ENCODE measurements around the gene WDR49.

Gene WDR49

DNA sequence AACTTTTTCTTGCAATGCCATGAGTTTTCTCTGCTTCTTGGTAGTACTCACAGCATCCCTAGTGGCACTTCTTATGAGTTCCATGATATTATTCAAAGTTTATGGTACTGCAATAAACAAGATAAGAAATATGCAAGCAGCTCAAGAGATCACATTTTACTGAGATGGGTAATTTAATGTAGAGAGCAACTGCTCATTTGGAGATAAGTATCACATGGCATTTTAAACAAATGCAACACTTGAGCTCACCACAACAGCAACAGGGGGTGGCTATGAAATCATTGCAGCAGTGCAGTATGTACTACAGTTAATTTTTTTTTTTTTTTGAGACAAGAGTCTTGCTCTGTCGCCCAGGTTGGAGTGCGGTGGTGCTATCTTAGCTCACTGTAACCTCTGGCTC, 85.1 kb downstream of the WDR49 start:
- Mint-ChIP-seq H3K9me3 (no peaks in the 10 kb centered on the region), H3K27ac (no peak overlapping the region), H3K4me1 (no peaks in the 10 kb centered on the region), H3K4me3 (no peak overlapping the region), H3K27me3 (peaks cover 12% of the 10 kb centered on the region)
- ATAC-seq (no peak), DNase-seq (no peak)

DNA sequence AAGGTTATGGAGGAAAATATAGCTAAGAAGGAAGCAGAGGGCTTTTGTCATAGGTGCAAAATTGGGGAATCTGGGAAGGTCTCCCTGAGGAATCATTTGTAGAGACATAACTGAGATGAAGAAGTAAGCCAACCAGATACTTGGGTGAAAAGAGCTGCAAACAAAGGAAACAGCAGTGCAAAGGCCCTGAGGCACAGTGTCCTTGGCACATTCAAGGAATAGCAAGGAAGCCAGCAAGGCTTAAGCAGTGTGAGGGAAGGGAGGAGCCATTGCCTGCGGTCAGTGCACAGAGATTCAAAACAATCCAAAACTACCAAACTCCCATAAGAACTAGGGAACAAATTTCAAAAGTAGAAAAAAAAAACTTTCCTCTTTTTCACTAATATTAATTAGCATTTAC, 88.3 kb downstream of the WDR49 start:
- DNase-seq (no peak), ATAC-seq (no peak)
- no peaks in the 10 kb centered on the region for H3K9me3 Mint-ChIP-seq
- no peak overlapping the region for H3K27ac Mint-ChIP-seq
- H3K4me1 Mint-ChIP-seq, result no peaks in the 10 kb centered on the region
- H3K27me3 Mint-ChIP-seq, result no peaks in the 10 kb centered on the region
- H3K4me3 Mint-ChIP-seq, result no peak overlapping the region

DNA sequence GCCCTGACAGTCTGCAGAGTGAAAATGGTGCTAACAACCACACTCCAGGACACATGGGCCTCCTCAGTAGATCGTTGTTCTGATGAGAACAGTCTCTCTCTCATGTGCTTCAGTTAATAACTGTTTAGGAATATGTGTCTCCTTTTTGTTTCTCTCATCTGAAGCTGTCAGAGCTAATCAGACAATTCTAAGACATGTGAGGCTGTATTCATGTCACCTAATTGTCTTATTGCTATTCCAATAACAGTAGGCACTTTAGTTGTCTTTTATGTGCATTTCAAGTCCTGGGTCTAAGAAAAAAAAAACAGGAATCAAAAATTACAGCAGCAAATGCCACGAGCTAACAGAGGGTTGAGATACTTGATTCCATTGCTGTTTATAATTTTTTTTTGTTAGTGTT, 89.1 kb downstream of the WDR49 start:
- Mint-ChIP-seq H3K4me3 (no peak overlapping the region), H3K27ac (peak overlapping the region in 1 of 2 donors; percentile 19), H3K27me3 (no peaks in the 10 kb centered on the region), H3K9me3 (no peaks in the 10 kb centered on the region), H3K4me1 (no peaks in the 10 kb centered on the region)
- DNase-seq (no peak), ATAC-seq (no peak)

DNA sequence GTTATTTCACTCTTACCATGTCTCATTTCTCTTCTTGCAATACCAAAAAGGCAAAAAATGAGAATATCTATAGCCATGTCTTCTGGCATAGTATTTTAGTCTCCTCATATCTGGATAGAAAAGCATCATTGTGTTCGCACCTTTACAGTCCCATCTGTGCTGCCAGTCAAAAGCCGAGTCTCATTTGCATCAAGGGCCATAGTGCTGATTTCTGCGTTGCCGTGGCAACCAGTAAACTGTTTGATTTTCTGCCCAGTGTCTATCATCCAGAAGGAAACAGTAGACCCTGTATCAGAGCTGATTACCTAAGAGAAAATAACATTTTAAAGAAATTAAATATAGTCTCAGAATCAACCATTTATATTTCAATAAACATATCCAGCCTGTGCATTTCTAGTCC, 93.8 kb downstream of the WDR49 start:
- Mint-ChIP-seq H3K27me3 (no peaks in the 10 kb centered on the region), H3K9me3 (no peaks in the 10 kb centered on the region), H3K27ac (no peak overlapping the region), H3K4me1 (no peaks in the 10 kb centered on the region), H3K4me3 (no peak overlapping the region)
- no peak for DNase-seq
- no peak for ATAC-seq

DNA sequence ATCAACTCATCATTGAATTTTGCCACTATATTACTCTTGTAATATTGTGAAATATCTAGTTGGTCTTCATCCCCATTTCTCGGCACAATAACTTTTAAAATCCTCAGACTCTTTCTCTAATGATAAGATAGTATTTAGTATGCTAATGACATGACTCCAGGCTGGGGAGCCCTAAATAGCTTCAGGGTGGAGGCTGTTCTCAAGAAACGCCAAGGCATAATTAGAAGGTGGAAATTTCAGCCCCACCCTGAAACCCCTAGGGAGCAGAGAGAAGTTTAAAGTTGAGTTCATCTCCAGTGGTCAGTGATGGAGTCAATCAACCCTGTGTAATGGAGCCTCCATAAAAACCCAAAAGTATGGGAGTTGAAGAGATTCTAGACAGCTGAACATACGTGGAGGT, 98.8 kb downstream of the WDR49 start:
- no peak for ATAC-seq
- no peaks in the 10 kb centered on the region for H3K4me1 Mint-ChIP-seq
- DNase-seq, result no peak
- no peak overlapping the region for H3K4me3 Mint-ChIP-seq
- no peaks in the 10 kb centered on the region for H3K27me3 Mint-ChIP-seq
- no peak overlapping the region for H3K27ac Mint-ChIP-seq
- no peaks in the 10 kb centered on the region for H3K9me3 Mint-ChIP-seq

DNA sequence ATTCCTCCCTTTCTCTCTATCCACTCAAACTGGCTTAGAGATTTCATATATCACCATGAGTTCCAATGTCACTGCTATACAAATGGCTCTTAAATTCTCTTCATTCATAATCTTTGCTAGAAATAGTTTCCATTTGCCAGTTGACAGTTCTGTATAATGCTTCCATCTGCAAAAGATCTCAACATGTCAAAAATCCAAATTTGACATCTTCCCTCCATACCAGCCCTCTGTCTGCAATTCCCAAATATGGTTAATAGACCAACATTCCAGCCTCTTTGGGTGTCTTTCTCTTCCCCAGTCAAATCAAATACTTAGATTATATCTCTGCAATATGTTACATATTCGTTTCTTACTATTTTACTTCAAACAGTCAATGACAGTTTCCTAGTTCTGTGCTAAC, 115.7 kb downstream of the WDR49 start:
- no peak overlapping the region for H3K27ac Mint-ChIP-seq
- DNase-seq (no peak), ATAC-seq (no peak)
- peaks cover 6 to 30% of the 10 kb centered on the region in 2 donors for H3K9me3 Mint-ChIP-seq
- no peak overlapping the region for H3K4me3 Mint-ChIP-seq
- no peaks in the 10 kb centered on the region for H3K27me3 Mint-ChIP-seq
- no peaks in the 10 kb centered on the region for H3K4me1 Mint-ChIP-seq

DNA sequence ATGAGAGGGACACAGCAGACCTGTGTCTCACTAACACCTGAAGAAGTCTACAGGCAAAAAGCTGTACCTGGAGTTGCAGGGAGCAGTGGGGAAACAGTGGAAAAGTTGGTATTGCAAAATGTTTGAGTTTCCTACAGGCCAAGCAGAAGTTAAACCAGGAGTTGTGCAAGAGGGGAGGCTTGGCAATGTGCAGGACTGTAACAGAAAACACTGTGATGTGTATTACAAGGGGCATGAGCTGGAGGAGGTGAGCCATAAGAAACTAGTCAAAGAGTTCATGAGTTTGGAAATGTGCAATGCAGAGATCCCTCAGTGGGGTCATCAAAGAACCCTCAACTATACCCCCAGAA, 132.8 kb downstream of the WDR49 start:
- Mint-ChIP-seq H3K27ac (peak overlapping the region; percentile 42 to 57), H3K4me3 (no peak overlapping the region), H3K27me3 (no peaks in the 10 kb centered on the region), H3K9me3 (peaks cover 7 to 8% of the 10 kb centered on the region in 2 donors), H3K4me1 (no peaks in the 10 kb centered on the region)
- ATAC-seq (no peak), DNase-seq (no peak)

DNA sequence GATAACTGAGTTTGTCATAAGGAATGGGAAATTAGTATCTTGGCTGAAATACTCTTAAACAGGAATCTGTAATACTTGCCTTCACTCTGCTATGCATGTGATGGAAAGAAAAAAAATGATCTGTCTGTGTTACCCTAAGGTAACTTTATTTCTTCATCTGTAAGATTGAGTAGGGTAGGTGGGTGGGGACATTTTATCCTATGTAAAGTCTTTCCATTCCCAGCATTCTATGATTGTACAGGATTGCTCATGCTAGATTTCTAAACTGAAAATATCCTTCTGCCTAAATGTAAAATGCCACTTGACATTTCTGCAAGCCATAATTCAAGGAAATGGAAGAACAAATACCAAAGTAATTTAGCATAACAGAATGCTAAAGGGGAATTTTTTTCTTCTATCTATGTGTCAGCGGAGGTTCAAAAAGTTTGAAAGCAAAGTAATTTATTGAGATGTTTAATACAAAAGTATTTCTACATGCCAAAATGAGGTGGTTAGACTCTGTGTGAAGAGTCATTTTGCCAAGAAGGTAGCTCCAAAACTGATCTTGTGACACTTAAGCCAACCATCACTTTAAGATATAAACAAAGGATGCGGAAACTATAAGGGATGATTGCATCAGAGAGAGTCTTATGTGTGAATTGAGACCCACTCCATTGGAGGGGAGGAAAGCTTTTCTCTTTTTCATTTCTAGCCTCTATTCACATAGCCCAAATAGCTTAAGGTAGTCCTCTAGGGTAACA, 133.3 kb downstream of the WDR49 start:
- DNase-seq (no peak), ATAC-seq (no peak)
- Mint-ChIP-seq H3K9me3 (peaks cover 7 to 8% of the 10 kb centered on the region in 2 donors), H3K27me3 (no peaks in the 10 kb centered on the region), H3K27ac (peak overlapping the region; percentile 42 to 57), H3K4me3 (no peak overlapping the region), H3K4me1 (no peaks in the 10 kb centered on the region)

DNA sequence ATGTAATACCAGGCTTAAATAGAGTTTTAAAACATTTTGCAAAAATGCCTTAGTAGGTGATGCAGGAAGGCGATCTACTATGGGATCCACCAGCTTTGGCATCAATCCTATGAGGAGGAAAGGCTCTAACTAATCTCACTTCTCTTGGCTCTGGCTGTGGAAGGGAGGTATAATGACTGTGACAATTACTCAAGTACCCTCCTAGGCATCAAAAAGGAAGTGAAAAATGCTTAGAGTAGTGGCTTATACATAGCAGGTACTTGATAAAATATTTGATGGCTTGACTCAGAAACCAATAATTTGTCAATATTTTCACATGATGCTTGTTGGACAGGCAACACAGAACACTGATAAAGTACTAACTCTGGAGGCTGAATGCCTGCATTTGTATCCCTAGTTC, 145.8 kb downstream of the WDR49 start:
- H3K27ac Mint-ChIP-seq, result no peak overlapping the region
- no peaks in the 10 kb centered on the region for H3K27me3 Mint-ChIP-seq
- H3K9me3 Mint-ChIP-seq, result peaks cover 5 to 6% of the 10 kb centered on the region in 2 donors
- no peak overlapping the region for H3K4me3 Mint-ChIP-seq
- ATAC-seq (no peak), DNase-seq (no peak)
- no peaks in the 10 kb centered on the region for H3K4me1 Mint-ChIP-seq

DNA sequence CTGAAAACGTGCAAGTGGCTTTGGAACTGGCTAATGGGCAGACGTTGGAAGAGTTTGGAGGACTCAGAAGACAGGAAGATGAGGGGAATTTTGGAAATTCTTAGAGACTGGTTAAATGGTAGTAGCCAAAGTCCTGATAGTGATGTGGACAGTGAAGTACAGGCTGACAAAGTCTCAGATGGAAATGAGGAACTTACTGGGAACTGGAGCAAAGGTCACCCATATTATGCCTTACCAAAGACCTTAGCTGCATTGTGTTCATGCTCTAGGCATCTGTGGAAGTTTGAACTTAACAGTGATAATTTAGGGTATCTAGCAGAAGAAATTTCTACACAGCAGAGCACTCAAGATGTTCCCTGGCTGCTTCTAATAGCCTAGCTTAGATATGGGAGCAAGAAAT, 151.3 kb downstream of the WDR49 start:
- DNase-seq (no peak), ATAC-seq (no peak)
- Mint-ChIP-seq H3K4me3 (no peak overlapping the region), H3K27ac (no peak overlapping the region), H3K4me1 (no peaks in the 10 kb centered on the region), H3K9me3 (peaks cover 0 to 6% of the 10 kb centered on the region in 2 donors), H3K27me3 (no peaks in the 10 kb centered on the region)

DNA sequence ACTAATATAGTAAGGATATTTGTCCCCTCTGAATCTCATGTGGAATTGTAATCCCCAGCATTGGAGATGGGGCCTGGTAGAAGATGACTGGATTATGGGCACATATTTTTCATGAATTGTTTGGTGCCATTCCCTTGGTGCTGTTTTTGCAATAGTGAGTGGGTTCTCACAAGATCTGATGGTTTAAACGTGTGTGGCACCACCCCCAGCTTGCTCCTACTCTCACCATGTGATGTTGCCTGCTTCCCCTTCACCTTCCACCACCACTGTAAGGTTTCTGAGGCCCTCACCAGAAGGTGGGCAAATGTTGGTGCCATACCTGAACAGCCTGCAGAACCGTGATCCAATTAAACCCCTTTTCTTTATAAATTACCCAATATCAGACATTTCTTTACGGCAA, 151.8 kb downstream of the WDR49 start:
- H3K27me3 Mint-ChIP-seq, result no peaks in the 10 kb centered on the region
- DNase-seq, result no peak
- peaks cover 0 to 6% of the 10 kb centered on the region in 2 donors for H3K9me3 Mint-ChIP-seq
- H3K4me1 Mint-ChIP-seq, result no peaks in the 10 kb centered on the region
- H3K4me3 Mint-ChIP-seq, result no peak overlapping the region
- no peak overlapping the region for H3K27ac Mint-ChIP-seq
- ATAC-seq, result no peak

DNA sequence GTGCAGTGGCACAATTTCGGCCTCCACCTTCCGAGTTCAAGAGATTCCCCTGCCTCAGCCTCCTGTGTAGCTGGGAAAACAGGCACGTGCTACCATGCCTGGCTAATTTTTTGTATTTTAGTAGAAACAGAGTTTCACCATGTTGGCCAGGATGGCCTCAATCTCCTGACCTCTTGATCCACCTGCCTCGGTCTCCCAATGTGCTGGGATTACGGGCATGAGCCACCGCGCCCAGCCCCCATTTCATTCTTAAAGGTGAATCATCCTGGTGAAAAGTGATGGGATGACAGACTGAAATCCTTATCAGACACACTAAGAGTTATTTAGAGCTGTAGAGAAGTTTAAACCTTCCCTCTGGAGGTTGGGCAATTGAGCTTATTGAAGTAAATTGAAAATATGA, 155.8 kb downstream of the WDR49 start:
- ATAC-seq (no peak), DNase-seq (no peak)
- Mint-ChIP-seq H3K9me3 (no peaks in the 10 kb centered on the region), H3K27ac (no peak overlapping the region), H3K27me3 (no peaks in the 10 kb centered on the region), H3K4me1 (no peaks in the 10 kb centered on the region), H3K4me3 (no peak overlapping the region)

DNA sequence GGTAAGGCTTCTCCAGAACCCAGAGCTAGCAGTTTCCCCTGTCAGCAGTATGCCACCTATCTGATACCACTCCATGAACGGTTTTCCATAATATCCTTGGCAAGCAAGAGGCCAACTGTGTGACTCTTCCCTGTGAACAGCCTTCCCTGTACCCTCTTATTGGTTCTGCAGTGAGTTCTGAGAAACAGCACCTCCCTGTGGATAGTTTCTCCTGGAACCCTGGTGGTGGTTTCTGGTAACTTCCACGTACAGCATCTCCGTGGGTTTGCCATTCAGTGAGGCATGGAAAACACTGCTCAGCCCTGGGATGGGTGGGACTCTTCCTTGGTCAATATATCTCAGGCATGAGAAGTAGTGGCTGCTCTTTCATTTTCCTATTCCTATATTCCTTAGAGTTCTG, 160.5 kb downstream of the WDR49 start:
- DNase-seq (no peak), ATAC-seq (no peak)

DNA sequence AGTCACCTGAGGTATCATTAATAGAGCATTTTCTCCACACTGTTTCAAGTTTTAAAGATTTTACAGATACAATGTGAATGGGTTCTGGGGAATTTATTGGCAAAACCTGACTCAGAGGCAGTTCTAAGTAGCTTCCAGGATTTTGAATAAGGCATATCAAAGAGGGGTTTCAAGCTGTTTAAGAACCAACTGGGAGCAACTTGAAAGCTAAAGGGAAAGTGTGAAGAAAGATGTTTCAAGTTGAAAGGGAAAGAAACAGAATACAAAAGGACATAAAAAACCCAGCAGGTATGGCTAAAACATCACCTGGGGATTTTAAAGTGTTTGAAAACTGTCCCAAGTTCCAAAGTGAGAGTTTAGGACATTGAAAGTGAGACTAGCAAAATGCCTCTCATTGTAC, 162.1 kb downstream of the WDR49 start:
- ATAC-seq, result no peak
- no peaks in the 10 kb centered on the region for H3K4me1 Mint-ChIP-seq
- no peak overlapping the region for H3K27ac Mint-ChIP-seq
- H3K27me3 Mint-ChIP-seq, result peaks cover 13% of the 10 kb centered on the region
- no peaks in the 10 kb centered on the region for H3K9me3 Mint-ChIP-seq
- H3K4me3 Mint-ChIP-seq, result no peak overlapping the region
- no peak for DNase-seq

More for the DNA sequence above, 160.5 kb downstream of the WDR49 start:
- no peak overlapping the region for H3K27ac Mint-ChIP-seq
- H3K9me3 Mint-ChIP-seq, result no peaks in the 10 kb centered on the region
- H3K4me1 Mint-ChIP-seq, result no peaks in the 10 kb centered on the region
- peaks cover 13% of the 10 kb centered on the region for H3K27me3 Mint-ChIP-seq
- no peak overlapping the region for H3K4me3 Mint-ChIP-seq

DNA sequence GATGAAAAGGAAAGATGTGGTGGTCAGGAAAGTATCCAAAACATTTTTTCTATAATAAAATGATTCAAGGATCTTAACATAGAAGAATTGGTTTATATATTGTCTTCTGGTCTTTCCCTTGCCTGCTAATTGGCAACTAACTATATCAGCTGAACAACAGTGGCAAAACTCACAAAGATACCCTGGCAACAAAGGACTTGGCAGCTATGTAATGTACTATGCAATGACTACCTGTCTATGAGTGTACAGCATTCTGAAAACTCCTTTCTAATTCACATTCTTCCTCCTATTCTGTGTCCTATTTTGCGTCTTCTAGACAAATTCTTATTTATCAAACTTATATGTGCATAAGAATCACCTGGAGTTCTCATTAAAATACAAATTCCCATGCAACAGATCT, 164.2 kb downstream of the WDR49 start:
- DNase-seq, result no peak
- Mint-ChIP-seq H3K27ac (no peak overlapping the region), H3K4me3 (no peak overlapping the region), H3K9me3 (no peaks in the 10 kb centered on the region), H3K4me1 (no peaks in the 10 kb centered on the region), H3K27me3 (peaks cover 13% of the 10 kb centered on the region)
- no peak for ATAC-seq

DNA sequence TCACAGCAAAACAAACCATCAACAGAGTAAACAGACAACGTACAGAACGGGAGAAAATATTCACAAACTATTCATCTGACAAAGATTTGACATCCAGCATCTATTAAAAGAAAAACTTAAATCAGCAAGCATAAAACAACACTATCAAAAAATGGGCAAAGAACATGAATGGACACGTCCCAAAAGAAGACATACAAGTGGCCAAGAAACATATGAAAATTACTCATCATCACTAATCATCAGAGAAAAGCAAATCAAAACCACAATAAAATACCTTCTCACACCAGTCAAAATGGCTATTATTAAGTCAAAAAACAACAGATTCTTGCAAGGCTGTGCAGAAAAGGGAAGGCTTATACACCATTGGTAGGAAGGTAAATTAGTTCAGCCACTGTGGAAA, 166.2 kb downstream of the WDR49 start:
- no peak overlapping the region for H3K27ac Mint-ChIP-seq
- ATAC-seq (no peak), DNase-seq (no peak)
- H3K4me3 Mint-ChIP-seq, result no peak overlapping the region
- H3K9me3 Mint-ChIP-seq, result no peaks in the 10 kb centered on the region
- peaks cover 13% of the 10 kb centered on the region for H3K27me3 Mint-ChIP-seq
- H3K4me1 Mint-ChIP-seq, result no peaks in the 10 kb centered on the region

DNA sequence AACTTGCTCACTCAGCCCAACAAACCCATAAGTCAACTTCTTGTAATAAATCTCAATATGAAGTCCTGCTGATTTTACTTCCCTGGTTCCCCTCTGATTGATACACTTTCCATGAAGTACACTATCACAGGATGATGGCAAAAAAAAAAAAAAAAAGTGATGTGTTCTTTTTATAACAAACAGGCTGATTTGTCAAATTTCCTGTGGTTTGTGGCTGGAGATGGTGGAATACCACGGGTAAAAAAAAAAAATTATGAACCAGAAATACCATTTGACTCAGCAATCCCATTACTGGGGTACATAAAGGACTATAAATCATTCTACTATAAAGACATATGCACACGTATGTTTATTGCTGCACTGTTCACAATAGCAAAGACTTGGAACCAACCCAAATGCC, 169.2 kb downstream of the WDR49 start:
- Mint-ChIP-seq H3K27me3 (no peaks in the 10 kb centered on the region), H3K4me3 (no peak overlapping the region), H3K9me3 (no peaks in the 10 kb centered on the region), H3K4me1 (no peaks in the 10 kb centered on the region), H3K27ac (no peak overlapping the region)
- DNase-seq (no peak), ATAC-seq (no peak)

Data from stimulated activated naive CD8-positive, alpha-beta T cell treated with anti-CD3 and anti-CD28 coated beads, Interleukin-15, amount 100 ng/mL, for 72 hours (primary cell).